Kidney (tissue), 14 donors: ENCODE measurements around the gene REV1. TPM values are rescaled to one million over a fixed set of nuclear protein-coding genes. Genes with fewer than 3 reads are reported as not detected.
A peak's percentile ranks its signal among the peaks of the same experiment; 100 is the strongest.

Experiments
- DNase-seq, 5 donors: peaks; one replicate each; pipeline ENCODE4 v3.0.0-alpha.2; 2013 to 2020
- FAIRE-seq: peaks from 2 replicates; lab custom pipeline; 2012; peaks lifted over from hg19 to GRCh38; lab: Jason Lieb, UNC
- H3K27ac ChIP-seq, 2 donors: one replicate each; pipeline ENCODE4 v1.7.0; 2013; ENCODE audit warnings: low read depth in 2 of 2, low read length in 2 of 2, inconsistent platforms in 1 of 2
- H3K27me3 ChIP-seq: one replicate; pipeline ENCODE4 v1.7.1; 2013; ENCODE audit warnings: low read length, inconsistent platforms; ENCODE audit not compliant: control insufficient read depth, insufficient read depth
- H3K36me3 ChIP-seq, 3 donors: one replicate each; pipeline versions ENCODE4 v1.7.0 to v1.7.1; 2013; ENCODE audit warnings: low read length in 3 of 3, control low read depth in 1 of 3, inconsistent platforms in 1 of 3; ENCODE audit not compliant: insufficient read depth in 3 of 3, control insufficient read depth in 2 of 3
- H3K4me1 ChIP-seq, 3 donors: one replicate each; pipeline versions ENCODE4 v1.7.0 to v1.7.1; 2013; ENCODE audit warnings: low read length in 3 of 3, inconsistent platforms in 1 of 3, low read depth in 1 of 3; ENCODE audit not compliant: control insufficient read depth in 2 of 3, insufficient read depth in 2 of 3
- H3K4me3 ChIP-seq, 3 donors: one replicate each; pipeline versions ENCODE4 v1.7.0 to v1.8.1; 2013; ENCODE audit warnings: low read length in 3 of 3, control low read depth in 1 of 3, inconsistent platforms in 1 of 3
- H3K9ac ChIP-seq, 3 donors: one replicate each; pipeline versions ENCODE4 v1.7.0 to v1.7.1; 2013; ENCODE audit warnings: low read length in 3 of 3, control low read depth in 1 of 3, inconsistent platforms in 1 of 3
- H3K9me3 ChIP-seq, 3 donors: one replicate each; pipeline versions ENCODE4 v1.7.0 to v1.7.1; 2013; ENCODE audit warnings: low read length in 3 of 3, control low read depth in 1 of 3, inconsistent platforms in 1 of 3; ENCODE audit not compliant: control insufficient read depth in 2 of 3, insufficient read depth in 1 of 3
- intact Hi-C: fragments of 100-400 bp; cut with DNase I; formaldehyde crosslinking; loops from one replicate; pipeline ENCODE4 v1.11.1; 2022
- polyA plus RNA-seq: library from polyadenylated mRNA; stranded (reverse); fragments of 350-450 nt; fragmentation: Illumina TruSeq; extraction: RNeasy Lipid Tissue Mini Kit (QIAGEN cat#74804); gene quantifications from one replicate; pipeline ENCODE4 v1.2.3, GENCODE V29; 2014; ENCODE audit warnings: low read depth, low replicate concordance; ENCODE audit not compliant: insufficient read depth
- total RNA-seq: library from RNA; stranded (reverse); fragmentation: NEBNext Ultra II Directional; extraction: Animal tissue kit (Norgen Biotek cat#: 25700); gene quantifications from one replicate; pipeline ENCODE4 v1.2.1, GENCODE V29; 2021
- TF ChIP-seq, protein P1 (sequence below): IDR thresholded peaks from 3 replicates; pipeline ENCODE4 v1.5.1; 2012; ENCODE audit warnings: mild to moderate bottlenecking, moderate library complexity, borderline replicate concordance; ENCODE audit not compliant: insufficient read depth; ENCODE audit errors: extremely low read depth
- donor health status: control.
- donor health status: control.
- donor health status: control.
- donor health status: control.
- donor health status: control.
- donor health status: DM: yes; HTN: yes; CAD: no.
- donor health status: Normal renal cell carcinoma (clear cell type).

Gene REV1
- total and polyA plus RNA-seq, 2 donors from 2014 or later = 16.9 to 41.3 TPM

DNA sequence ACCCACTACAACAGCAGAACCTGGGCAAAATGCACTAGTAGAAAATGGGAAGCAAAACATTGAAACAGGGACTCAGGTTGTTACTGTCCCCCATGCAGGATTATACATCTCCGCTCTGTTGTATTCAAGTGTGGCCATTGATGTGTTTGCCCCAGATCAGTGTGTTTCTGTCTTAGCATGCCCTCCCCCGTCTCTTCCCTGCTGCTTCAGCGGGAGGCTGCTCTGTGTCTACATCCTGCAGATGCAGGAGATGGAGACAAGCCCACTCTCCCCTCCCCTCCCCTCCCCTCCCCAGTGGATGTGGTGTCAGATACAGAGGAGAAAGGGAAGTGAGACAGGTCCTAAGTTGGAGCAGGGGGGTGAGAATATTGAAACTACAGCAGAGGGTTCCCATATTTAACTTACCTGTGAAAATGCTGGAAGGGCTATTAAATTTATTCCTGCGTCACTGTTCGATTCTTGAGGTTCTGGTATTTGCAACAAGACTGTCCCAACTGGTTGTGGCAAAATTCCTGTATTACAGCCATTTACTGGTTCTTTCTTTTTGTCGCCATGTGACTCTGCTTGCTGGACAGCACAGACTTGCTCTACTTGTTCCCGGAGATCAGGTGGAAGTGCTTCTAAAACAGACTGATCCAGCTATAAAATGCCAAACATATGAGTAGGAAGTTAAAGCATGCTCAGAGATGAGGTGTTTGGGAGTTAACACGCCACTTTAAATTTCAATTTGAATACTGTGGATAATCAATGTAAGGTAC is 85.6 kb downstream of the REV1 start:
- FAIRE-seq = no peak
- no peaks in the 10 kb centered on the region for H3K27me3 ChIP-seq
- TF ChIP-seq, protein P1, sequence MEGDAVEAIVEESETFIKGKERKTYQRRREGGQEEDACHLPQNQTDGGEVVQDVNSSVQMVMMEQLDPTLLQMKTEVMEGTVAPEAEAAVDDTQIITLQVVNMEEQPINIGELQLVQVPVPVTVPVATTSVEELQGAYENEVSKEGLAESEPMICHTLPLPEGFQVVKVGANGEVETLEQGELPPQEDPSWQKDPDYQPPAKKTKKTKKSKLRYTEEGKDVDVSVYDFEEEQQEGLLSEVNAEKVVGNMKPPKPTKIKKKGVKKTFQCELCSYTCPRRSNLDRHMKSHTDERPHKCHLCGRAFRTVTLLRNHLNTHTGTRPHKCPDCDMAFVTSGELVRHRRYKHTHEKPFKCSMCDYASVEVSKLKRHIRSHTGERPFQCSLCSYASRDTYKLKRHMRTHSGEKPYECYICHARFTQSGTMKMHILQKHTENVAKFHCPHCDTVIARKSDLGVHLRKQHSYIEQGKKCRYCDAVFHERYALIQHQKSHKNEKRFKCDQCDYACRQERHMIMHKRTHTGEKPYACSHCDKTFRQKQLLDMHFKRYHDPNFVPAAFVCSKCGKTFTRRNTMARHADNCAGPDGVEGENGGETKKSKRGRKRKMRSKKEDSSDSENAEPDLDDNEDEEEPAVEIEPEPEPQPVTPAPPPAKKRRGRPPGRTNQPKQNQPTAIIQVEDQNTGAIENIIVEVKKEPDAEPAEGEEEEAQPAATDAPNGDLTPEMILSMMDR = no peak
- H3K4me3 ChIP-seq = peak overlapping the region in 1 of 3 donors; percentile 2
- H3K9ac ChIP-seq = no peak overlapping the region
- no peaks in the 10 kb centered on the region for H3K9me3 ChIP-seq
- peak in 2 of 5 donors; percentile 11 to 13 for DNase-seq
- H3K36me3 ChIP-seq = peaks cover 9 to 71% (median 31%) of the 10 kb centered on the region in 3 donors
- intact Hi-C loops = no loop called here
- H3K4me1 ChIP-seq = peaks cover 0 to 12% (median 2%) of the 10 kb centered on the region in 3 donors
- H3K27ac ChIP-seq = peak overlapping the region; percentile 29 to 32

DNA sequence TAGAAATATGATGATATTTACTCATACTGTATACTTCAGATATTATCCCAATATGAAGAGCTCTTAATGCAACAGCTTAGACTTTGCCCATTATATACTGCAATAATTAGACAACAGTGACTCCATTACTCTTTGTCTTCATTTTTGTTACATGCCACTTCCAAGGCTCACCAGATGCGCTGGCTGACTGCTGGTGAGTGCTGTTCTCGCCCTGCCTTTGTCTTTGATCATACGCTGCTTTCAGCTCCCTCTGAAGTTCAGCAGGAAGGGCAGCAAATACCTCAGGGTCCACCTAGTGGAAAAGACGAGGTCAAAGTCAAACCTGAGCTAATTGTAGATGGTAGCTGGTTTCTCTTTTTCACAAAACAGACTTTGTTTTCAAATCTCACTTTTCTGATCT is 86.3 kb downstream of the REV1 start:
- TF ChIP-seq, protein P1 = peak; percentile 19
- intact Hi-C loops = no loop called here

DNA sequence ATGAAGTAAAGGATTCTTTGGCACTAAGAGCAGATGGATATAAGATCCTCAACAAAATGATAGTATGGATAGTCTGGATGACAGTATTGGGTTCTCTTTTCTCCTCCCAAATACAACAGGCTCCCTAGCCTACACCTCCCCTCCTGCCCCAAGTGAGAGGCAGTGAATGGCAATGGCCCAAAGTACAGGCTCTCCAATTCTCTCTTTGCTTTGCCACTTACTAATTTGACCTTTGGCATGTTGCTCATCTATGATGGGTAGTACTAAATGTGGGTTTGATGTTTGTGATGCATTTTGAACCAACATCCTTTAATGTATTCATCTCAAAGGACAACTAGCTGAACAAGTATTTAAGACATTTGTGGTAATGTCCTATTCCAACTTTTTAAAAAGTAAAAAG is 86.7 kb downstream of the REV1 start:
- Histone ChIP-seq H3K27ac (no peak overlapping the region), H3K4me1 (peaks cover 0 to 15% (median 2%) of the 10 kb centered on the region in 3 donors), H3K9ac (no peak overlapping the region), H3K4me3 (no peak overlapping the region), H3K9me3 (no peaks in the 10 kb centered on the region), H3K36me3 (peaks cover 9 to 82% (median 42%) of the 10 kb centered on the region in 3 donors), H3K27me3 (no peaks in the 10 kb centered on the region)
- TF ChIP-seq, protein P1 = no peak
- intact Hi-C loops = no loop called here
- no peak for FAIRE-seq
- DNase-seq = no peak

More for the DNA sequence above, 86.3 kb downstream of the REV1 start:
- Histone ChIP-seq H3K36me3 (peaks cover 9 to 77% (median 38%) of the 10 kb centered on the region in 3 donors), H3K9me3 (no peaks in the 10 kb centered on the region), H3K27me3 (no peaks in the 10 kb centered on the region), H3K27ac (no peak overlapping the region), H3K4me3 (peak overlapping the region in 1 of 3 donors; percentile 2), H3K4me1 (peaks cover 0 to 15% (median 2%) of the 10 kb centered on the region in 3 donors), H3K9ac (no peak overlapping the region)
- no peak for FAIRE-seq
- peak in 3 of 5 donors; percentile 27 to 63 (median 38) for DNase-seq
